Frontal cortex (tissue), 4 donors: ENCODE results near the gene ZDHHC11B. TPM values are rescaled to one million over a fixed set of nuclear protein-coding genes. Genes with fewer than 3 reads are reported as not detected.
A peak's percentile ranks its signal among the peaks of the same experiment; 100 is the strongest.
"Not testable (repeated sequence)": the region's sequence is repeated elsewhere in the genome, so short reads cannot be mapped to it uniquely, and the experiment has no call there.

Experiments
- DNase-seq, 2 donors: peaks; one replicate each; pipeline ENCODE4 v3.0.0; 2012; ENCODE audit warnings: low spot score in 2 of 2
- FAIRE-seq: peaks from 2 replicates; lab custom pipeline; 2012; peaks lifted over from hg19 to GRCh38; lab: Jason Lieb, UNC
- total RNA-seq: library from RNA; depleted of rRNA; stranded (reverse); fragments of >200 nt; gene quantifications from one replicate; pipeline ENCODE4 v1.2.3, GENCODE V29; 2014
- donor health status: control.
- donor health status: control.
- donor health status: control.

The ZDHHC11B gene
- total RNA-seq, 1 donor from 2014 or later, result 4.5 TPM

- not testable (repeated sequence) for FAIRE-seq, DNase-seq
These were observed 12.5 kb downstream of the ZDHHC11B start for GRCh38 chr5:771841-772546.

GRCh38 chr5:771087-771781 is 13.3 kb downstream of the ZDHHC11B start:
- DNase-seq, FAIRE-seq: not testable (repeated sequence)

- FAIRE-seq, DNase-seq: not testable (repeated sequence)
These were observed 13.9 kb downstream of the ZDHHC11B start for GRCh38 chr5:770585-770984.

- DNase-seq, result peak in 1 of 2 donors; percentile 0
- FAIRE-seq, result not testable (repeated sequence)
These were observed 14.9 kb downstream of the ZDHHC11B start for GRCh38 chr5:769485-770145.

GRCh38 chr5:766666-767431 is 17.7 kb downstream of the ZDHHC11B start:
- no peak for DNase-seq

GRCh38 chr5:765948-766631 is 18.4 kb downstream of the ZDHHC11B start:
- DNase-seq (no peak), FAIRE-seq (no peak)

More at GRCh38 chr5:766666-767431, 17.7 kb downstream of the ZDHHC11B start:
- no peak for FAIRE-seq

GRCh38 chr5:763998-764781 is 20.3 kb downstream of the ZDHHC11B start:
- DNase-seq (no peak), FAIRE-seq (no peak)

- DNase-seq, result no peak
- FAIRE-seq, result no peak
These were observed 21.1 kb downstream of the ZDHHC11B start for GRCh38 chr5:763397-763796.

- not testable (repeated sequence) for DNase-seq, FAIRE-seq
These were observed 21.5 kb downstream of the ZDHHC11B start for GRCh38 chr5:762996-763395.

GRCh38 chr5:761854-762710 is 22.4 kb downstream of the ZDHHC11B start:
- no peak for FAIRE-seq
- peak; percentile 57 to 61 for DNase-seq

GRCh38 chr5:761059-761771 is 23.3 kb downstream of the ZDHHC11B start:
- FAIRE-seq (no peak), DNase-seq (no peak)

GRCh38 chr5:760363-761058 is 24.0 kb downstream of the ZDHHC11B start:
- no peak for FAIRE-seq
- DNase-seq, result no peak

- DNase-seq (no peak), FAIRE-seq (no peak)
These were observed 24.7 kb downstream of the ZDHHC11B start for GRCh38 chr5:759781-760362.

GRCh38 chr5:759111-759751 is 25.3 kb downstream of the ZDHHC11B start:
- DNase-seq, result no peak

GRCh38 chr5:758698-759053 is 25.9 kb downstream of the ZDHHC11B start:
- DNase-seq, result no peak
- FAIRE-seq, result no peak

More at GRCh38 chr5:759111-759751, 25.3 kb downstream of the ZDHHC11B start:
- FAIRE-seq, result no peak
